Thoracic aorta (tissue), 2 donors: Measurements from ENCODE around the gene IFNL3. TPM values are rescaled to one million over a fixed set of nuclear protein-coding genes. Genes with fewer than 3 reads are reported as not detected.

ENCODE experiments used
- ATAC-seq: fragments of 150-250 bp; one replicate; pipeline ENCODE4 v1.8.0; 2017; ENCODE audit warnings: low read depth; ENCODE audit not compliant: insufficient number of reproducible peaks, low FRiP score
- DNase-seq: peaks from one replicate; pipeline ENCODE4 v3.0.0-alpha.2; 2020; ENCODE audit warnings: low spot score
- H3K27ac ChIP-seq, 2 donors: fragments of 200-600 bp; sonication (generic); 1 replicate in 1 of 2; 2 replicates in 1 of 2; pipeline ENCODE4 v1.5.1; 2016; ENCODE audit warnings: mild to moderate bottlenecking in 2 of 2, moderate library complexity in 2 of 2
- H3K27me3 ChIP-seq: fragments of 200-600 bp; sonication (generic); replicated peaks from 2 replicates; pipeline ENCODE4 v1.6.0; 2016; ENCODE audit warnings: mild to moderate bottlenecking; ENCODE audit not compliant: insufficient read depth
- H3K36me3 ChIP-seq: fragments of 200-600 bp; sonication (generic); one replicate; pipeline ENCODE4 v1.5.1; 2016
- H3K4me1 ChIP-seq, 2 donors: fragments of 200-600 bp; sonication (generic); 1 replicate in 1 of 2; 2 replicates in 1 of 2; pipeline versions ENCODE4 v1.5.1 to v1.6.0; 2016; ENCODE audit warnings: low read depth in 2 of 2, mild to moderate bottlenecking in 1 of 2; ENCODE audit not compliant: control insufficient read depth in 1 of 2
- H3K4me3 ChIP-seq: fragments of 200-600 bp; sonication (generic); 2 replicates; pipeline ENCODE4 v1.5.1; 2016; ENCODE audit warnings: mild to moderate bottlenecking
- H3K9me3 ChIP-seq: fragments of 200-600 bp; sonication (generic); 2 replicates; pipeline ENCODE4 v1.5.1; 2016
- CTCF ChIP-seq: fragments of 200-600 bp; sonication (generic); IDR thresholded peaks from one replicate; pipeline ENCODE4 v1.5.1; 2019; ENCODE audit warnings: antibody characterized with exemption
- total RNA-seq, 2 donors: library from RNA; depleted of rRNA; stranded (reverse); fragments of >200 nt; gene quantifications; one replicate each; pipeline versions ENCODE4 v1.1.0 to v1.2.3, GENCODE V29; 2016

Gene IFNL3
- total RNA-seq, 2 donors from 2014 or later: not detected

GRCh38 chr19:39203372-39204341, 41.1 kb downstream of the IFNL3 start, which contains the start of gene SYCN:
Gene SYCN, minus strand, starts transcription at chr19:39204263. Its CDS starts 9 bp downstream, at chr19:39204254.
- Histone ChIP-seq H3K27me3 (no peaks in the 10 kb centered on the region), H3K9me3 (no peaks in the 10 kb centered on the region), H3K4me1 (no peaks in the 10 kb centered on the region), H3K27ac (no peak within 1 kb of the TSS), H3K36me3 (no peaks in the 10 kb centered on the region), H3K4me3 (no peak within 1 kb of the TSS)
- no peak for TF ChIP-seq CTCF
- DNase-seq (no peak), ATAC-seq (no peak)

GRCh38 chr19:39202998-39203355, 41.8 kb downstream of the IFNL3 start:
- ATAC-seq: no peak
- no peaks in the 10 kb centered on the region for H3K4me1 ChIP-seq
- H3K9me3 ChIP-seq: no peaks in the 10 kb centered on the region
- TF ChIP-seq CTCF: no peak
- H3K27ac ChIP-seq: no peak overlapping the region
- peaks cover 5% of the 10 kb centered on the region for H3K27me3 ChIP-seq
- no peak for DNase-seq
- H3K4me3 ChIP-seq: no peak overlapping the region
- H3K36me3 ChIP-seq: no peaks in the 10 kb centered on the region

GRCh38 chr19:39200803-39201115, 44.0 kb downstream of the IFNL3 start:
- no peak overlapping the region for H3K27ac ChIP-seq
- H3K27me3 ChIP-seq: peaks cover 6% of the 10 kb centered on the region
- TF ChIP-seq CTCF: no peak
- ATAC-seq: no peak
- DNase-seq: no peak
- H3K36me3 ChIP-seq: no peaks in the 10 kb centered on the region
- no peak overlapping the region for H3K4me3 ChIP-seq
- no peaks in the 10 kb centered on the region for H3K9me3 ChIP-seq
- peaks cover 4 to 6% of the 10 kb centered on the region in 2 donors for H3K4me1 ChIP-seq

GRCh38 chr19:39200066-39200802, 44.6 kb downstream of the IFNL3 start:
- no peak for DNase-seq
- peaks cover 6% of the 10 kb centered on the region for H3K27me3 ChIP-seq
- no peak for TF ChIP-seq CTCF
- H3K4me3 ChIP-seq: no peak overlapping the region
- H3K36me3 ChIP-seq: no peaks in the 10 kb centered on the region
- H3K27ac ChIP-seq: no peak overlapping the region
- peaks cover 4 to 6% of the 10 kb centered on the region in 2 donors for H3K4me1 ChIP-seq
- no peaks in the 10 kb centered on the region for H3K9me3 ChIP-seq
- no peak for ATAC-seq

GRCh38 chr19:39199025-39199424, 45.8 kb downstream of the IFNL3 start:
- DNase-seq (no peak), ATAC-seq (no peak)
- H3K4me3 ChIP-seq: no peak overlapping the region
- H3K27ac ChIP-seq: no peak overlapping the region
- no peaks in the 10 kb centered on the region for H3K9me3 ChIP-seq
- H3K4me1 ChIP-seq: peaks cover 4 to 6% of the 10 kb centered on the region in 2 donors
- H3K27me3 ChIP-seq: peaks cover 6% of the 10 kb centered on the region
- no peak for TF ChIP-seq CTCF
- no peaks in the 10 kb centered on the region for H3K36me3 ChIP-seq
